ENCODE data around the gene RBCK1.

The RBCK1 gene

DNA sequence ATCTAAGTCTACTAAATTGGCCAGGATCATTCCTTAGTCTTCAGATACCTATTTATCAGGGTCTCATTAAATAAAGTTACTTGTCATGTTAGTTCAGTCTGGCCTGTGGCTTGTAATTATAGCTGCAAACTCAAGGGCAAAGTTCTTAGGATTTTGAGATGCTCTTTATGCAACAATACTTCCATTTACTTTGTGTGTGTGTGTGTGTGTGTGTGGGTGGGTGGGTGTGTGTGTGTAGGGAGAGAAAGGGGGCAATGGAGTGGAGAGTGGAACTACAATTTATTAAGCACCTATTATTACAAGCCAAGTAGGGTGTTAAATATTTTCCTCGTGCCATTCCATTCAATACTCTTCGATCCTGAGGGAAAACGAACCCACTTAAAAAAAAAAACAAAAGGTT lies 71.9 kb downstream of the RBCK1 start:
- no peak for DNase-seq (ENCODE audit: low read depth)
- H3K4me3 ChIP-seq (ENCODE audit: low read depth, low read length) = no peak overlapping the region

DNA sequence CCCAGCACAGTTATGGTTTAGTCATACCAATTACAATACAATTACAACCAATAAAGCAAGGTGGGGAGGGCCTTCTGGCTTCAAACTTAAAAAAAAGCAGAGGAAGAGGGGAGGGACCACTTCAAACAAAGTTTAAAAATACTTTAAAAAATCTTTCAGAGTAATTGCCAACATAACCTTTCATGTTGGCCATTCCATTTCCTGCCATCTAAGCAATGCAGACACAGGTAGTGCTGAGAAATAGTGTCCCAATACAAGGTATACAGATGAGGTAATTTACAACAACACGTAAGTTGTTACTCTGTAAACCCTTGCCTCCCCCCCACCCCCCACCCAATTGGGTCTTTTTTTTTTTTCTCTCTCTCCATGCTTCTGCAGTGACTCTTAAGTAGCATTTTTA lies 73.1 kb downstream of the RBCK1 start:
- H3K4me3 ChIP-seq (ENCODE audit: low read depth, low read length) = no peak overlapping the region
- DNase-seq (ENCODE audit: low read depth) = no peak

Data from skeletal muscle cell (primary cell).